ENCODE data around the gene SIPA1. TPM values are rescaled to one million over a fixed set of nuclear protein-coding genes. Genes with fewer than 3 reads are reported as not detected.

Gene SIPA1
- total RNA-seq, 2 experiments from 2014 or later: 95.4 to 156 TPM

DNA sequence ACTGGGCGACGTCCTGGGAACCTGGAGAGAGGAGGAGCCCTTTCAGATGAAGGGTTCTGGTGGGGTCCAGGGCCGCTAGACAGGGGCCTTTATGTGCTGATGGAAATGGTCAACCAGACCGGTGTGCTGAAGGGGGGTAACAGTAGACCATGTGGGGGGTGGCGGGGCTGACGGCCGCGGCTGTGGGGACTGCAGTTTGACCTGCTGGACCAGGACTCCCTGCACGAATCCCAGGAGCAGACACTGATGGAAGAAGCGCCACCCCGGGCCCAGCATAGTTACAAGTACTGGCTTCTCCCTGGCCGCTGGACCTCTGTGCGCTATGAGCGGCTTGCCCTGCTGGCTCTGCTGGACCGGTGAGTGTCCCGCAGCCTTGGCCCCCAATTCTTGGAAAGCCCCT, 15.9 kb upstream of the SIPA1 start:
- Histone ChIP-seq H3K36me3 (ENCODE audit: insufficient read depth, low read length) (peaks cover 93% of the 10 kb centered on the region), H2AFZ (ENCODE audit: low read length) (no peak overlapping the region), H3K4me1 (ENCODE audit: insufficient read depth, low read length, poor library complexity, severe bottlenecking) (peaks cover 15% of the 10 kb centered on the region), H3K4me3 (ENCODE audit: low read depth, low read length, poor library complexity, severe bottlenecking) (no peak overlapping the region), H3K4me2 (ENCODE audit: low read length) (no peak overlapping the region), H3K9me3 (ENCODE audit: low read length) (no peaks in the 10 kb centered on the region), H4K20me1 (ENCODE audit: insufficient read depth, low read length) (no peaks in the 10 kb centered on the region), H3K9me2 (ENCODE audit: insufficient read depth, low read length) (no peaks in the 10 kb centered on the region), H3K79me2 (ENCODE audit: insufficient read depth, low read depth, low read length) (peaks cover 15% of the 10 kb centered on the region), H3K27ac (ENCODE audit: low read depth, low read length, poor library complexity, severe bottlenecking) (no peak overlapping the region)
- no TSS peak for BruUV-seq (replicated peaks)
- CTCF ChIA-PET (ENCODE audit: unreplicated experiment): no interaction called here
- no peak for TF ChIP-seq EZH2phosphoT487 (IDR thresholded peaks at IDR 0.05; ENCODE audit: borderline replicate concordance, low read depth, low read length)
- TF ChIP-seq, protein P1, sequence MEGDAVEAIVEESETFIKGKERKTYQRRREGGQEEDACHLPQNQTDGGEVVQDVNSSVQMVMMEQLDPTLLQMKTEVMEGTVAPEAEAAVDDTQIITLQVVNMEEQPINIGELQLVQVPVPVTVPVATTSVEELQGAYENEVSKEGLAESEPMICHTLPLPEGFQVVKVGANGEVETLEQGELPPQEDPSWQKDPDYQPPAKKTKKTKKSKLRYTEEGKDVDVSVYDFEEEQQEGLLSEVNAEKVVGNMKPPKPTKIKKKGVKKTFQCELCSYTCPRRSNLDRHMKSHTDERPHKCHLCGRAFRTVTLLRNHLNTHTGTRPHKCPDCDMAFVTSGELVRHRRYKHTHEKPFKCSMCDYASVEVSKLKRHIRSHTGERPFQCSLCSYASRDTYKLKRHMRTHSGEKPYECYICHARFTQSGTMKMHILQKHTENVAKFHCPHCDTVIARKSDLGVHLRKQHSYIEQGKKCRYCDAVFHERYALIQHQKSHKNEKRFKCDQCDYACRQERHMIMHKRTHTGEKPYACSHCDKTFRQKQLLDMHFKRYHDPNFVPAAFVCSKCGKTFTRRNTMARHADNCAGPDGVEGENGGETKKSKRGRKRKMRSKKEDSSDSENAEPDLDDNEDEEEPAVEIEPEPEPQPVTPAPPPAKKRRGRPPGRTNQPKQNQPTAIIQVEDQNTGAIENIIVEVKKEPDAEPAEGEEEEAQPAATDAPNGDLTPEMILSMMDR (conservative IDR thresholded peaks at IDR 0.05; ENCODE audit: low read length): no peak
- POLR2A ChIA-PET: no interaction called here
- intact Hi-C loops (cut with micrococcal nuclease; ENCODE audit: unreplicated experiment): no loop called here
- DNase-seq (ENCODE audit: low spot score): no peak

DNA sequence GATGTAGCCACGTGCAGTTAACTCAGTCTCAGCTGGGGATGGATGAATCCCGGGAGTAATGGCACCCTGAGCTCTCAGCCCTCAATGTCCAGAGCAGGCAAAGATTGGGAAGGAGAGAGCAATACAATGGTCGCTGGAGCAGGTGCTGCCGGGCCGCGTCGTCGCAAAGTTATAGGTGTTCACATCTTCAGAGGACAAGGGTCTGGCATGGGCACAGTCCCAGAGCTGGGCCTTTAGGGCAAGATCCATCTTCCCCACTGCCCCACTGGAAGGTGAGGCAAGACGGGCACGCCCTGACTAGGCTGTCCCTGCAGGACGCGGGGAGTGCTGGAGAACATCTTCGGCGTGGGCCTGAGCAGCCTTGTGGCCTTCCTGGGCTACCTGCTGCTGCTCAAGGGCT, 14.7 kb upstream of the SIPA1 start:
- no TSS peak for BruUV-seq (replicated peaks)
- ChIA-PET CTCF (ENCODE audit: unreplicated experiment) (no interaction called here), POLR2A (interaction anchor here (0.6 kb wide), 1 partner anchor 88 kb away, joined by 3 read pairs; no protein-coding TSS in a partner anchor)
- no peak overlapping the region for H3K4me2 ChIP-seq (ENCODE audit: low read length)
- H3K27ac ChIP-seq (ENCODE audit: low read depth, low read length, poor library complexity, severe bottlenecking): no peak overlapping the region
- H2AFZ ChIP-seq (ENCODE audit: low read length): no peak overlapping the region
- peaks cover 7% of the 10 kb centered on the region for H3K4me1 ChIP-seq (ENCODE audit: insufficient read depth, low read length, poor library complexity, severe bottlenecking)
- H3K9me2 ChIP-seq (ENCODE audit: insufficient read depth, low read length): no peaks in the 10 kb centered on the region
- peaks cover 3% of the 10 kb centered on the region; the same call in 1 of the 2 replicates for H3K79me2 ChIP-seq (ENCODE audit: insufficient read depth, low read depth, low read length)
- H4K20me1 ChIP-seq (ENCODE audit: insufficient read depth, low read length): no peaks in the 10 kb centered on the region
- H3K4me3 ChIP-seq (ENCODE audit: low read depth, low read length, poor library complexity, severe bottlenecking): no peak overlapping the region
- DNase-seq (ENCODE audit: low spot score): no peak
- TF ChIP-seq, protein P1 (conservative IDR thresholded peaks at IDR 0.05; ENCODE audit: low read length): no peak
- no peak for TF ChIP-seq EZH2phosphoT487 (IDR thresholded peaks at IDR 0.05; ENCODE audit: borderline replicate concordance, low read depth, low read length)
- peaks cover 93% of the 10 kb centered on the region for H3K36me3 ChIP-seq (ENCODE audit: insufficient read depth, low read length)
- H3K9me3 ChIP-seq (ENCODE audit: low read length): no peaks in the 10 kb centered on the region
- intact Hi-C loops (cut with micrococcal nuclease; ENCODE audit: unreplicated experiment): no loop called here

DNA sequence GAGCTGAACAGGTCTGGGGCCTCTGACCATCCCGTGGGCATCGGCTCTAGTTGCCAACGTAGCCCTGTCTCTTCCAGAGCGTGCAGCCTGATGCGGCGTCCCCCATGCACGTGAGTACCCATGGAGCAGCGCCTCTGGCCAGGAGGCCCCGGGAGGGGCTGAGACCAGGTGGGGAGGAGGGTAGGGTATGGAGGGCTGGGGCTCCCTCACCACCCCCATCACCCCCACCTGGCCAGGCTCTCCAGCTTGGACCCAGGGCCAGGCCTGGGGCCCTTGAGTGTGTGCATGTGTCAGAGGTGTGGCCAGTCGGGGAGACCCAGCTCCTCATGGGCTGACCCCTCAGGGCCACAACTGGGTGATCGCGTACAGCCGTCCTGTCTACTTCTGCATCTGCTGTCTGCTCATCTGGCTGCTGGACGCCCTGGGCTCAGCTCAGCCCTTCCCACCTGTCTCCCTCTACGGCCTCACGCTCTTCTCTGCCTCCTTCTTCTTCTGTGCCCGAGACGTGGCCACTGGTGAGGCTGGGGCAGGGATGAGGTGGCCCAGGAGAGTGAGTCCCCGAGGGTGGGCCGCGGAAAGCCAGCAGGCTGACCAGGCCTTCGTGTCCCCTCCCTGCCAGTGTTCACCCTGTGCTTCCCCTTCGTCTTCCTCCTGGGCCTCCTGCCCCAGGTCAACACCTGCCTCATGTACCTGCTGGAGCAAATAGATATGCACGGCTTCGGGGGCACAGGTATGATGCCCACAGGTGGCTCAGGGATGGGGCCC, 13.9 kb upstream of the SIPA1 start:
- intact Hi-C loops (cut with micrococcal nuclease; ENCODE audit: unreplicated experiment): no loop called here
- H3K4me2 ChIP-seq (ENCODE audit: low read length): no peak overlapping the region
- H3K27ac ChIP-seq (ENCODE audit: low read depth, low read length, poor library complexity, severe bottlenecking): no peak overlapping the region
- CTCF ChIA-PET (ENCODE audit: unreplicated experiment): interaction anchor here (0.6 kb wide), 1 partner anchor 203 kb away, joined by 3 read pairs; no protein-coding TSS in a partner anchor
- BruUV-seq (replicated peaks): no TSS peak
- DNase-seq (ENCODE audit: low spot score): no peak
- no peak for TF ChIP-seq EZH2phosphoT487 (IDR thresholded peaks at IDR 0.05; ENCODE audit: borderline replicate concordance, low read depth, low read length)
- H2AFZ ChIP-seq (ENCODE audit: low read length): no peak overlapping the region
- no peaks in the 10 kb centered on the region for H4K20me1 ChIP-seq (ENCODE audit: insufficient read depth, low read length)
- no peaks in the 10 kb centered on the region for H3K9me2 ChIP-seq (ENCODE audit: insufficient read depth, low read length)
- POLR2A ChIA-PET: interaction anchor here (0.5 to 0.6 kb wide), 2 partner anchors 87 to 205 kb away, joined by 3 to 5 read pairs; no protein-coding TSS in a partner anchor
- no peaks in the 10 kb centered on the region for H3K9me3 ChIP-seq (ENCODE audit: low read length)
- H3K4me1 ChIP-seq (ENCODE audit: insufficient read depth, low read length, poor library complexity, severe bottlenecking): no peaks in the 10 kb centered on the region
- no peak overlapping the region for H3K4me3 ChIP-seq (ENCODE audit: low read depth, low read length, poor library complexity, severe bottlenecking)
- H3K79me2 ChIP-seq (ENCODE audit: insufficient read depth, low read depth, low read length): no peaks in the 10 kb centered on the region
- H3K36me3 ChIP-seq (ENCODE audit: insufficient read depth, low read length): peaks cover 93% of the 10 kb centered on the region
